ENCODE data around the gene ALKBH5. TPM values are rescaled to one million over a fixed set of nuclear protein-coding genes. Genes with fewer than 3 reads are reported as not detected.

ALKBH5 gene
- total and polyA plus RNA-seq, 2 of the 8 experiments (the other 6 are each of a cell fraction or from before 2014, with no cell fraction given), result 63.7 to 86.4 TPM

- TF ChIP-seq CHD7 (IDR thresholded peaks at IDR 0.05; ENCODE audit: insufficient replicate concordance, low read length) (no peak), RFX5 (IDR thresholded peaks at IDR 0.05; ENCODE audit: borderline replicate concordance, low read depth, low read length) (no peak), CREB1 (IDR thresholded peaks at IDR 0.05) (no peak), POLR2A (IDR thresholded peaks at IDR 0.05; ENCODE audit: control extremely low read depth in 1 of 2, low read depth in 2 of 2, low read length in 2 of 2) (no peak), FOSL1 (IDR thresholded peaks at IDR 0.05; ENCODE audit: insufficient read depth, low read depth, low read length) (no peak), SUZ12 (IDR thresholded peaks at IDR 0.05; ENCODE audit: low read length) (no peak), HDAC6 (IDR thresholded peaks at IDR 0.05; ENCODE audit: low read depth, low read length) (no peak)
Measured at GRCh38 chr17:18229771-18230170, 46.1 kb downstream of the ALKBH5 start (continued).
